GM19397 (cell line): Measurements from ENCODE around the gene CDT1.

Experiments used
- ATAC-seq: cut with Tn5 transposase; IDR thresholded peaks from one replicate; pipeline ENCODE4 v1.9.1; 2021; ENCODE audit warnings: mild to moderate bottlenecking, moderate library complexity; ENCODE audit not compliant: unreplicated experiment

Gene CDT1

DNA sequence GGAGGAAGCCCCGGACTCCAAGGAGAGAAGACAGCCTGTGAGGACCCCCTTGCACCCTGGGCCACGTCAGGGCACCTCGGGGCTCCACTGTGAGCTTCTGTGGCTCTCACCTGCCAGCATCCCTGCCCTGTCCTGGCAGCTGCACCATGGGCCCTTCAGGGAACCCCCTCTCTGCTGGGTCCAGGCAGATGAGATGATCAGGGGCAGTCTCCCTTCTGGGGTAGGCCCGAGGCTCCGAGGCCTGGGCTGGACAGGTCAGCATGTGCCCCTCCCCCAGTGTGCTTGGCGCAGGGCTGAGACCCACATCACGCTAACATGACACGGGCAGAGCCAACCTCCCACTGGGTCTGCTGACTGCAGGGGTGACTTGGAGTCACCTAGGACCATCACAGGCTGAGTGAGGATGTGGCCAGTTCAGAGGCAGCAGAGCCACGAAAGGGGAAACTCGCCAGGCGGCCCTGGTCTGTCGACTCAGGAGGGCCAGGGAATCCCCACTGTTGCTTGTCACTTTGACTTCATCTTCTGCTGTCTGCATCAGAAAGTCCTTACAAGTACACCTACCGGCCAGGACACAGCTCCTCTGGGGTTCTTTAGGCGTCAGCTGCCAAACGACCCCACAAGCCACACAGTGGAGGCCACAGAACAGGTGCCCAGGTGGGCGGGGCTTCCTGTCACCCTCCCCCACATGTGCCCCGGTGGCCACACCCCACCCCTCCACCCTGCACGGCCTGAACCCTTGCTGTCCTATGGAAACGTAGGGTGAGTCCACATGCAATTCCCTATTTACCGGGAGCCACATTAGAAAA lies 50.9 kb downstream of the CDT1 start:
- no peak for ATAC-seq

DNA sequence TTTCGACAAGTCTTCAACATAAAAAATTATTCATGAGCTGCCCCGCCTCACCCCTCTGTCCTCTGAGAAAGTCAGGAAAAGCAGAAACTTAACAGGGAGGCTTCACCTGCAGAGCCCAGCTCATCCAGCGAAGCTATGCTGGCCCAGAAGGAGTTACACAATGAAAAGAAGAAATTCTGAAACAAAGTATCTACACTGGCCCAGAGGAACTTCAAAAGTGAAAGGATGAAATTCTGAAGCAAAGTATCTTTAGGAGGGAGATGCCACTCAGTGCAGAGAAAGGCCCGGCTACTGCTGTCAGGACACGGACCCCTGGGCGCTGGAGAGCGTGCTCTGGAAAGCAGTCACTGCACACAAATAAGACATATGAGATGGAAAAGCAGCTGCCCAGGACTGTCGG lies 51.6 kb downstream of the CDT1 start:
- ATAC-seq: no peak

DNA sequence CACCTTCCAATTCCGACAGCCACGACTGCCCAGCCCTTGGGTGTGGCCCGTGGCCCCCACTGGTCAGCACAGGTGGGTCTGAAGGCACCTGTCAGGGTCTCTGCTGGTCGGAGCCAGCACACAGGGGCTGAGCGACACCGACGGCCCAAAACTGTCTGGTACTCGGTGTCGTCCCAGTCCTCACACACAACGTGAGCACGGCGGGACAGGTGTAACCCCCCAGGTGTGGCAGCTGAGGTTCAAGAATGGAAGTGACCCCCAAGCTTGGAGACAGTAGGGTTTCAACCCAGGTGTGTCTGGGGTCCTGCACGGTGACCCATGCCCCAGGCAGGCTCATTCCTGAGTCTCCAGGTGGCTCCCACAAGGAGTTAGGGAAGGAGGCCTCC lies 52.1 kb downstream of the CDT1 start:
- no peak for ATAC-seq

DNA sequence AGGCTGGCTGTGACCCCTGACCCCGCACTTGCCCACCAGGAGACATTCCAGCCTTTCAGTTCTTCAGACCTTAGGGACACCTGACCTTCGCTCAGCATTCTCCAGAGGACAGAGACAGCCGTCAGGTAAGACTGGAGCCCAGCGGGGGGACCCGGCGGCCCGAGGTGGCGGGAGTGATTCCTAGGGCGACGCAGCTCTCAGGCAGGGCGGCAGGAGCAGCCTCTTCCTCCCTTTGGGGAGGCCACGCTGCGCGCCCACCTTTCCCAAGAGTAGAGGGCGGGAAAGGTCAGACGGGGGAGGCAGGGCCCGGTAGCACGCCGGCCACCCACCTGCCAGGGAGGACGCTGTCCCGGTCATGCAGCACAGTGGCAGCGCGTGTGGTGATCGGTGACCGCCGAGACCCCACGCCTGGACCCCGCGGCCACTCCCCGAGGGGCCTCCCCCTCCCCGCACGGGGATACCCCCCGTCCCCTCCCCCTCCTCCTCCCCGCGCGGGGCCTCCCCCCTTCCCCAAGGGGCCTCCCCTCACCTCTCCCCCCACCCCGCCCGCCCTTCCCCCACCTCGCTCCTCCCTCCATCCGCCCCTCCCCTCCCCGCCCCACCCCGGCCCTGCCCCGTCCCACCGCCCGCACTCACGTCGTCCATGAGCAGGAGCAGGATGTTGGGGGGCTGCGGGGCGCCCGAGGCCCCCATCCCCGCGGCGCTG lies 52.7 kb downstream of the CDT1 start:
- ATAC-seq: no peak

DNA sequence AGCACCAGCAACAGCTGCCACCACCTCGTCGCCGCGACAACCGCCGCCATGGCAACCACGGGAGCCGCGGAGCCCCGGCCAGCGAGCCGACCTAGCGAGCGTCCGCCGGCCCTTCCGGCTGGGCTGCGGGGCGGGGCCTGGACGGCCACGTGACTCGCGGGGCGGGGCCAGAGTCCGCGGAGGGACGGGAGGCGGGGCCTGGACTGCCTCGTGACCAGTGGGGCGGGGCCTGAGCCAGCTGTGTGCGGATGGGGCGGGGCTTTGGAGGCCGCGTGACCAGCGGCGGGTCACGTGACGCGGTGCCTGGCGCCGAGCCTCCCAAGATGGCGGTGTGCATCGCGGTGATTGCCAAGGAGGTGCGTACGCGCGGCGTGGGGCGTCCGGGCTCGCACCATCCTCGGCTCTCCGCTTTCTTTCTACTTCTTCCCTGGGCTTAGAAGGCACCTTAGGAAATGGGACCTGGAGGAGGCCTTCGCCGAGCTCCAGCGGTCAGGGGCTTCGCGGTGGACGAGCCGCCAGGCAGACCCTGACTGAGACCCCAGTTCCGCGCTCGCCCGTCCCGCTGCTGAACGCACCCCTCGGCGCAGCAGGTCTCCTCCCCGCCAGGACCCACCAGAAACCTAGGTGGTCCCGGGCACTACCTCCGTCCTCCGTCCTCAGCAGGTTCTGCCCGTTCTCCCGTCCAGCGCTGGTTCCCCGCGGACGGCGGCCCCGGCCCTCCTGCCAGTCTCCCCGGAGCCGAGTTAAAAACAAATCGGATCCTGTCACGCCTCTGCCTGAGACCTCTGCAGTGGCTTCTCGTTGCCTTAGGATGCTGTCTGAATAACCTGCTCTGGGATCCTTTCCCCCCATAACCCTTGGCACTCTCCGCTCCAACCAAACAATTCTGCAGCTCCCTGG lies 53.5 kb downstream of the CDT1 start, which contains the start of the genes GALNS and TRAPPC2L:
GALNS (minus strand) TSS at position 120 of the 900 bp plus-strand sequence; CDS start at position 50, 70 bp downstream.
TRAPPC2L (plus strand) TSS at position 300 of the 900 bp plus-strand sequence; CDS start at position 324, 24 bp downstream.
- ATAC-seq: peak; percentile 84

DNA sequence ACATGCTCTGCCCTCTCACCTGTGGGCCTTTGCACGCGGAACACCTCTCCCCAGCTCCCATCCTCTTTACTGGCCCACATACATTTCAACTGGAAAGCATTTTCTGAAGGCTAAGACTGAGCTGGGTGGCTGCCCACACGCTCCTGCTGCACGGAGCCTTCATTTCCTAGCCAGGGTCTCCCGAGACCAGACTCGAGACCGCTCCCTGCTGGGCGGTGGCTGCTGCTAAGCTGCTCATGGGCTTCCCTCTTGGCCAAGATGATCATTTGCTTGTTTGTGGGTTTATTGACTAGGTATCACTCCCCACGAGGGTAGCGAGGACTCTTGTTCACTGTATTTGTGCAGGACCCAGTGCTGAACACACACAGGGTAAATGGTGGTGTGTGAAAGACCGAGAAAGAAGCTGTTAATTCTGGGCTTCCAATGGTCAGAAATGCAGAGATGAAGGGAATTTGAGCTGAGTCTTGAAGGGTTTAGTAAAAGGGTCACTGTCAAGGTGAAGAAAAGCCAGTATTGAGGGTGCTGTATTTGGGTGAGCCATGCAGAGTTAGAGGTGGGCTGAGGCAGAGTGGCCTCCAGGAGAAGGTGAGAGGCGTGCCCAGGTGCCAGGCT lies 54.2 kb downstream of the CDT1 start:
- ATAC-seq: peak; percentile 40
